RWPE2 (cell line): ENCODE results near the gene CRAMP1.

Source experiments
- ATAC-seq: fragments of 200-7000 bp; cut with Tn5 transposase; 3 replicates; pipeline ENCODE4 v1.9.1; 2021; ENCODE audit warnings: low read depth
- DNase-seq: peaks from one replicate; pipeline ENCODE4 v3.0.0-alpha.2; 2020; ENCODE audit warnings: low spot score
- H3K27ac ChIP-seq: fragments of 450-650 bp; 2 replicates; pipeline ENCODE4 v1.5.1; 2017; ENCODE audit warnings: mild to moderate bottlenecking; ENCODE audit not compliant: poor library complexity, severe bottlenecking
- H3K27me3 ChIP-seq: fragments of 250-450 bp; sonication (Bioruptor Pico); 2 replicates; pipeline ENCODE4 v1.5.1; 2021; ENCODE audit warnings: mild to moderate bottlenecking, moderate library complexity; ENCODE audit not compliant: insufficient read depth, poor library complexity, severe bottlenecking
- H3K36me3 ChIP-seq: fragments of 250-450 bp; sonication (Bioruptor Pico); 2 replicates; pipeline ENCODE4 v1.5.1; 2020; ENCODE audit warnings: low read depth, mild to moderate bottlenecking, moderate library complexity
- H3K4me1 ChIP-seq: fragments of 250-450 bp; sonication (Bioruptor Pico); 2 replicates; pipeline ENCODE4 v1.5.1; 2021; ENCODE audit warnings: mild to moderate bottlenecking, moderate library complexity; ENCODE audit not compliant: insufficient read depth, poor library complexity, severe bottlenecking
- H3K4me3 ChIP-seq: fragments of 250-450 bp; sonication (Bioruptor Pico); 2 replicates; pipeline ENCODE4 v1.5.1; 2021; ENCODE audit warnings: mild to moderate bottlenecking, moderate library complexity; ENCODE audit not compliant: severe bottlenecking
- H3K9me3 ChIP-seq: fragments of 250-450 bp; sonication (Bioruptor Pico); 2 replicates; pipeline ENCODE4 v1.5.1; 2021; ENCODE audit warnings: mild to moderate bottlenecking, moderate library complexity; ENCODE audit not compliant: severe bottlenecking
- TF ChIP-seq, protein P1 (sequence below): fragments of 450-650 bp; IDR thresholded peaks from one replicate; pipeline ENCODE4 v1.5.1; 2017; ENCODE audit warnings: mild to moderate bottlenecking, moderate library complexity; ENCODE audit not compliant: poor library complexity, severe bottlenecking

Gene CRAMP1

DNA sequence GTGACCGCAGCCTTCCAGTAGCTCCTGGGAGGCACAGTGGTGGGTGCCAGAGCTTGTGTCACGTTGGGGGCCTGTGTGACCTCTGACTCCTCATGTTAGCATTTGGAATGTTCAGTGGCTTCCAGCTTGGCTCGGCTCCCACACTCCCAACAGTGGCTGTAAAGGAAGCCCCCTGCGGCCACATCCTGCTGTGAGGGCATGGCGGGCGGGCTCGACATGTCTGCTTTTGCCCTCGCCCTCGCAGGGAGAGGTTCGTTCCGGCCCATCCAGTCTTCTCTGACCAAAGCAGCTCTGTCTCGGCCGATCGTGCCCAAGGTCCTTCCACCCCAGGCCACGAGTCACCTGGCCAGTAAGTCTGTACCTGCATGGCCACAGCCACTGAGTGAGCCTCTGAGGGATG lies 53.7 kb downstream of the CRAMP1 start:
- Histone ChIP-seq H3K9me3 (no peaks in the 10 kb centered on the region), H3K36me3 (peaks cover 80% of the 10 kb centered on the region), H3K27ac (no peak overlapping the region), H3K4me3 (no peak overlapping the region), H3K27me3 (no peaks in the 10 kb centered on the region), H3K4me1 (no peaks in the 10 kb centered on the region)
- ATAC-seq (no peak), DNase-seq (no peak)
- TF ChIP-seq, protein P1, sequence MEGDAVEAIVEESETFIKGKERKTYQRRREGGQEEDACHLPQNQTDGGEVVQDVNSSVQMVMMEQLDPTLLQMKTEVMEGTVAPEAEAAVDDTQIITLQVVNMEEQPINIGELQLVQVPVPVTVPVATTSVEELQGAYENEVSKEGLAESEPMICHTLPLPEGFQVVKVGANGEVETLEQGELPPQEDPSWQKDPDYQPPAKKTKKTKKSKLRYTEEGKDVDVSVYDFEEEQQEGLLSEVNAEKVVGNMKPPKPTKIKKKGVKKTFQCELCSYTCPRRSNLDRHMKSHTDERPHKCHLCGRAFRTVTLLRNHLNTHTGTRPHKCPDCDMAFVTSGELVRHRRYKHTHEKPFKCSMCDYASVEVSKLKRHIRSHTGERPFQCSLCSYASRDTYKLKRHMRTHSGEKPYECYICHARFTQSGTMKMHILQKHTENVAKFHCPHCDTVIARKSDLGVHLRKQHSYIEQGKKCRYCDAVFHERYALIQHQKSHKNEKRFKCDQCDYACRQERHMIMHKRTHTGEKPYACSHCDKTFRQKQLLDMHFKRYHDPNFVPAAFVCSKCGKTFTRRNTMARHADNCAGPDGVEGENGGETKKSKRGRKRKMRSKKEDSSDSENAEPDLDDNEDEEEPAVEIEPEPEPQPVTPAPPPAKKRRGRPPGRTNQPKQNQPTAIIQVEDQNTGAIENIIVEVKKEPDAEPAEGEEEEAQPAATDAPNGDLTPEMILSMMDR: no peak

DNA sequence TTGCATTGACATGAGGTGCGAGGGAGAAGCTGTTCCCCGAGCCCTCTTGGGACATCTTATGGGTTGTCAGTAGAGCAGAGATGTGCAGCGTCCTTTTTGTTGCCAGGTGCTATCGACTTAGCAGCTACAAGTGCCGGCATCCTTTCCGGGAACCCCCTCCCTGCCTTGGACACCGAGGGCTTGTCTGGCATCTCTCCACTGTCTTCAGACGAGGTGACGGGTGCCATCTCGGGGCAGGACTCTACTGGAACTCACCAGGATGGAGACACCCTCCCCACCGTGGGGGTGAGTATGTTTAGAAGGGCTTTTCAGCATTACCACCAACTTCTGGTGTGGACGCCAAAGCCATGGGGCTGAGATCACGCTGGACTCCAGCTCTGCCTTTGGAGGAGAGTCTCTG lies 54.2 kb downstream of the CRAMP1 start:
- H3K36me3 ChIP-seq: peaks cover 83% of the 10 kb centered on the region
- H3K27ac ChIP-seq: no peak overlapping the region
- H3K4me1 ChIP-seq: no peaks in the 10 kb centered on the region
- H3K9me3 ChIP-seq: no peaks in the 10 kb centered on the region
- H3K4me3 ChIP-seq: no peak overlapping the region
- TF ChIP-seq, protein P1: no peak
- DNase-seq (no peak), ATAC-seq (no peak)
- no peaks in the 10 kb centered on the region for H3K27me3 ChIP-seq

DNA sequence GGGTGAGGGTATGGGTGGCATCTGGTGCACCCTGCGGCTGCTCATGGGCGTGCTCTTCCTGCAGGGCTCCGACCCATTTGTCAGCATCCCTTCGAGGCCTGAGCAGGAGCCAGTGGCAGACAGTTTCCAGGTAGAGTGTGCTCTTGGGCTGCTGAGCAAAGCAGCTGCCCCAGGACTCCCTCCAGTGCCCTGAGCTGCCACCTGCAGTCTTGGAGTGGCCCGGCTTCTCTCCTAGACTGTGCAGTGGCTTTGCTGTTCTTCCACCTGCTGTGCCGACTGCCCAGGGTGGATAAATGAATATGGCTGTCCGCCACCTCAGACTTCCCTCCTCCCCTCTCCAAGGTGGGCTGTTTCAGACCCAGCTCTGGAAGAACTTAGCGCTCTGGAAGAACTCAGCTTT lies 55.1 kb downstream of the CRAMP1 start:
- H3K27me3 ChIP-seq: no peaks in the 10 kb centered on the region
- no peaks in the 10 kb centered on the region for H3K4me1 ChIP-seq
- TF ChIP-seq, protein P1: no peak
- ATAC-seq: peak; percentile 45; the same call in 1 of the 3 replicates
- H3K36me3 ChIP-seq: peaks cover 85% of the 10 kb centered on the region
- H3K4me3 ChIP-seq: no peak overlapping the region
- no peaks in the 10 kb centered on the region for H3K9me3 ChIP-seq
- no peak overlapping the region for H3K27ac ChIP-seq
- no peak for DNase-seq

DNA sequence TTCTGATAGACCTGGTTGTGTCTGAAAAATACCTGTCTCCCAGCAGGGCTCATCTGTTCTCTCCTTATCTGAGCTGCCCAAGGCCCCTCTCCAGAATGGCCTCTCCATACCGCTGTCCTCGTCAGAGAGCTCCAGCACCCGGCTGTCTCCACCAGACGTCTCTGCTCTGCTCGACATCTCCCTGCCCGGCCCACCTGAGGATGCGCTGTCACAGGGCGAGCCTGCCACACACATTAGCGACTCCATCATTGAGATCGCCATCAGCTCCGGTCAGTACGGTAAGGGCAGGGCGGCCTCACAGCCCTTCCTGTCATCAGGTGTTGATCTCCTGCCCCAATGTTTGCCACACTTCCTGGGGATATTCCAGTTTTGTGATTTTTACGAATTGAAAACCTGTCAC lies 55.8 kb downstream of the CRAMP1 start:
- H3K4me1 ChIP-seq: no peaks in the 10 kb centered on the region
- ATAC-seq: no peak
- peaks cover 85% of the 10 kb centered on the region for H3K36me3 ChIP-seq

DNA sequence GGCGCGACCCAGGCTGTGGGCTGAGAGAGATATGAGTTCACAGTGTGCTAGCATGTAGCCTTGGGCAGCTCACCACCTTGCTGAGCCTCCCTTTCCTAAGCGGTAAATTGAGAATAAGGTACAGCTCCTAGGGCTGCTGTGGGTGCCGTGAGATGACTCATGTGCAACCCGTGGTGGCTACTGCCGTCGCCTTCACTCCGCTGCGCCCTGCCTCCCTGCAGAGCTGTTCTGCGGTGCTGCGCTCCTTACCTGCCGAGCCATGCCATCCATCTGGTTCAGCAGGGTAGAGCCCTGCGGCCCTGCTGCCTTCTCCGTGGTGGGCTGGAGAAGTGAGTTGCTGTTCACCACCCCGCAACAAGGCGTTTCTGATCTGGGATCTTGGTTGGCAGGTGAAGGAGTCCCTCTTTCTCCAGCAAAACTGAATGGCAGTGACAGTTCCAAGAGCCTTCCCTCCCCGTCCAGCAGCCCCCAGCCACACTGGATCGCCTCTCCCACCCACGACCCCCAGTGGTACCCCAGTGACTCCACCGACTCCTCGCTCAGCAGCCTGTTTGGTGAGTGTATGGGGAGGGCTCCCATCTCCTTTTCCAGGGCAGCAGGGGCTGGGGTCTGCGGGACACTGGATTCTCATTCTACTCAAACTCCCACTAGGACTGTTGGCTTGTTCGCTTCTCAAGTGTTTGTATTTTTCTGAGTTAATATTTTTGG lies 56.6 kb downstream of the CRAMP1 start:
- Histone ChIP-seq H3K4me1 (no peaks in the 10 kb centered on the region), H3K4me3 (no peak overlapping the region), H3K9me3 (no peaks in the 10 kb centered on the region), H3K36me3 (peaks cover 80% of the 10 kb centered on the region), H3K27ac (no peak overlapping the region), H3K27me3 (no peaks in the 10 kb centered on the region)
- ATAC-seq (no peak), DNase-seq (no peak)
- TF ChIP-seq, protein P1: no peak

More for the DNA sequence above, 55.8 kb downstream of the CRAMP1 start:
- Histone ChIP-seq H3K27ac (no peak overlapping the region), H3K27me3 (no peaks in the 10 kb centered on the region), H3K9me3 (no peaks in the 10 kb centered on the region), H3K4me3 (no peak overlapping the region)
- DNase-seq: no peak
- TF ChIP-seq, protein P1: no peak
